GM13976 (cell line): ENCODE data around the gene ACIN1.
"Not testable (repeated sequence)": the region's sequence is repeated elsewhere in the genome, so short reads cannot be mapped to it uniquely, and the experiment has no call there.

Experiments used
- DNase-seq: peaks from one replicate; pipeline ENCODE4 v3.0.0; 2012; ENCODE audit warnings: low spot score
- in situ Hi-C: fragments of 300-500 bp; cut with MboI; formaldehyde crosslinking; loops from one replicate; pipeline ENCODE4 v1.12.0; 2022; ENCODE audit warnings: low sequenced_read_pairs, mixed read lengths, inconsistent platforms; ENCODE audit not compliant: unreplicated experiment
- TF ChIP-seq, protein P1 (sequence below): IDR thresholded peaks from 2 replicates; pipeline ENCODE4 v1.5.1; 2012; ENCODE audit warnings: borderline replicate concordance, mild to moderate bottlenecking; ENCODE audit not compliant: insufficient read depth; ENCODE audit errors: extremely low read depth, missing control alignments, control extremely low read depth

Gene ACIN1

GRCh38 chr14:23017091-23017490 is 77.8 kb downstream of the ACIN1 start:
- in situ Hi-C loops, result no loop called here
- TF ChIP-seq, protein P1, sequence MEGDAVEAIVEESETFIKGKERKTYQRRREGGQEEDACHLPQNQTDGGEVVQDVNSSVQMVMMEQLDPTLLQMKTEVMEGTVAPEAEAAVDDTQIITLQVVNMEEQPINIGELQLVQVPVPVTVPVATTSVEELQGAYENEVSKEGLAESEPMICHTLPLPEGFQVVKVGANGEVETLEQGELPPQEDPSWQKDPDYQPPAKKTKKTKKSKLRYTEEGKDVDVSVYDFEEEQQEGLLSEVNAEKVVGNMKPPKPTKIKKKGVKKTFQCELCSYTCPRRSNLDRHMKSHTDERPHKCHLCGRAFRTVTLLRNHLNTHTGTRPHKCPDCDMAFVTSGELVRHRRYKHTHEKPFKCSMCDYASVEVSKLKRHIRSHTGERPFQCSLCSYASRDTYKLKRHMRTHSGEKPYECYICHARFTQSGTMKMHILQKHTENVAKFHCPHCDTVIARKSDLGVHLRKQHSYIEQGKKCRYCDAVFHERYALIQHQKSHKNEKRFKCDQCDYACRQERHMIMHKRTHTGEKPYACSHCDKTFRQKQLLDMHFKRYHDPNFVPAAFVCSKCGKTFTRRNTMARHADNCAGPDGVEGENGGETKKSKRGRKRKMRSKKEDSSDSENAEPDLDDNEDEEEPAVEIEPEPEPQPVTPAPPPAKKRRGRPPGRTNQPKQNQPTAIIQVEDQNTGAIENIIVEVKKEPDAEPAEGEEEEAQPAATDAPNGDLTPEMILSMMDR, result no peak
- no peak for DNase-seq

- TF ChIP-seq, protein P1, result no peak
- DNase-seq, result no peak
- in situ Hi-C loops, result no loop called here
Observed at GRCh38 chr14:23015618-23016017, 79.3 kb downstream of the ACIN1 start.

GRCh38 chr14:23013749-23014054 is 81.2 kb downstream of the ACIN1 start:
- DNase-seq, in situ Hi-C loops: not testable (repeated sequence)

- TF ChIP-seq, protein P1, result no peak
- in situ Hi-C loops, result no loop called here
- no peak for DNase-seq
Observed at GRCh38 chr14:23013054-23013748, 81.7 kb downstream of the ACIN1 start.

DNA sequence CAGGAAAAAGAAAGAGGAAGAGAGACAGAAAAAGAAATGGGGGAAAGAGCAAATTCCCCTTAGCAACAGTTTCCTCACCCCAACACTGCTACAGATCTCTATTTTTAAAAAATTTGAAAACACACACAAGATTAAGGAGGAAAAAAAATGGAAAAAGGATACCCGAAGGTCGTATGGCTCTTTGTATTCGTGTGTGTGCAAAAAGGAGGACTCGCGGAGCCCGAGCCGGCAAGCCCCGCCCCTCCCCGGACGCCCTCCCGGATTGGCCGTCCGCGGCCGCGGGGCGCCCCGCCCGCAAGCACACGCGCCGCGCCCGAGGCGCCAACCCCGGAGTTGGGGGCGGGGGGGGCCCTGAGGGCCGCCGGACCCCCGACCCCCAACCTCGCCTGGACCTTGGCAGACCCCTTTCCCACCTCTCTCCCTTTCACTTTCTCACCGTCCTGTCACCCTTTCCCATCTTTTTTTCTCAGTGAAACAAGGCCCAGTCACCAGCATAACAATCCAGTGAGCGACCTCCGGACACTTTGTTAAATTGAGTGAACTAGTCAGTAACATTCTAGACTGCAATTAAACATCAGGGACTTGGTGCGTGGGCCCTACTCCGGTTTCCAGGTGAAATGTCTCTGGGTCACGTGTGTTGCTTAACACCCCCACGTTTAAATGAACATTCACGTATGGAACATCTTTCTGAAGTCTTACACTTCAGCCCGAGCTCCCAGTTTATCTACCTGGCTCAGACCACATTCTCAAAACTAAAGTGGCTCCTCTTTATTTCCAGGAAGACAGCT is 84.8 kb downstream of the ACIN1 start, which contains the start of gene C14orf93:
Gene C14orf93, minus strand, starts transcription at position 205 of the 788 bp plus-strand sequence. CDS start 11,120 bp downstream, outside the sequence.
- TF ChIP-seq, protein P1, result no peak
- DNase-seq, result peak; percentile 92
- in situ Hi-C loops, result no loop called here

- TF ChIP-seq, protein P1, result no peak
- in situ Hi-C loops, result no loop called here
- no peak for DNase-seq
Observed at GRCh38 chr14:23009483-23009938, 85.4 kb downstream of the ACIN1 start.

GRCh38 chr14:23008831-23009230 is 86.1 kb downstream of the ACIN1 start:
- in situ Hi-C loops, result no loop called here
- TF ChIP-seq, protein P1, result no peak
- no peak for DNase-seq
